ENCODE results near the gene HOXD10.

HOXD10 gene

DNA sequence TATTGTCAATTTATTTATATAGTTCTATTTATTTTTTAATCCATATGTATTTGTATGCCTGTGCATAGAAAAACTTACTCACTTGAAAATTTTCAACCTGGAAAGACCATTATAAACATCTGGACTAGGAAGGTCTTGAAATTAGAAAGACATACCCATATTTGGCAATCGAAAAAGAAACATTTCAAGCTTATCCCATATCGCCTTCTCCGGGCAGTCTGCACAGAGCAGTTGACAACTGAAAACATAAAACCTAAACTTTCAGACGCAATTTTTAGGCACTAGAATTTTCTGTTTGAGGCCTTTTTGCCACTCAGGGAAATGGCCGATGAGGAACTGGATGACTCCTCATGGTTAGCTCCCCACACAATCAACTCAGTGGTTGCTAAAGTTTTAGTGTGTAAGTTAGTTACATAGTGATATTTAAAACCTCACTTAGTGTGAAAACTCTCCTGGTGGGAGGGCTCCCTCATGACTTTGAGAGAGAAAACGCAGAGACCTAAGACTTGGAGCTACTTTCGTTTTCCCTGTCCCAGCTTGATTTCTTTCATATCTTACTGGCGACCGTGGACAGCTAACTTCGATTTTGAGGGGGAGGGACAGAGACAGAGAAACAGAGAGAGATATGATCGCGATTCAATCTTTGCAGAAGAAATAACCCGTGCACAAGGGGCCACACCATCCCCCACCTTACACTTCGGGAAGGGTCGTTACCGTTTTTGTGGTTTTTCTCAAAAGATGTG lies 20.2 kb upstream of the HOXD10 start:
- no peak for DNase-seq (ENCODE audit: low read depth)
- peak overlapping the region; percentile 34 for H3K4me3 ChIP-seq (replicated peaks; ENCODE audit: low read depth, low read length)
- TF ChIP-seq, protein P1, sequence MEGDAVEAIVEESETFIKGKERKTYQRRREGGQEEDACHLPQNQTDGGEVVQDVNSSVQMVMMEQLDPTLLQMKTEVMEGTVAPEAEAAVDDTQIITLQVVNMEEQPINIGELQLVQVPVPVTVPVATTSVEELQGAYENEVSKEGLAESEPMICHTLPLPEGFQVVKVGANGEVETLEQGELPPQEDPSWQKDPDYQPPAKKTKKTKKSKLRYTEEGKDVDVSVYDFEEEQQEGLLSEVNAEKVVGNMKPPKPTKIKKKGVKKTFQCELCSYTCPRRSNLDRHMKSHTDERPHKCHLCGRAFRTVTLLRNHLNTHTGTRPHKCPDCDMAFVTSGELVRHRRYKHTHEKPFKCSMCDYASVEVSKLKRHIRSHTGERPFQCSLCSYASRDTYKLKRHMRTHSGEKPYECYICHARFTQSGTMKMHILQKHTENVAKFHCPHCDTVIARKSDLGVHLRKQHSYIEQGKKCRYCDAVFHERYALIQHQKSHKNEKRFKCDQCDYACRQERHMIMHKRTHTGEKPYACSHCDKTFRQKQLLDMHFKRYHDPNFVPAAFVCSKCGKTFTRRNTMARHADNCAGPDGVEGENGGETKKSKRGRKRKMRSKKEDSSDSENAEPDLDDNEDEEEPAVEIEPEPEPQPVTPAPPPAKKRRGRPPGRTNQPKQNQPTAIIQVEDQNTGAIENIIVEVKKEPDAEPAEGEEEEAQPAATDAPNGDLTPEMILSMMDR (IDR thresholded peaks at IDR 0.05; ENCODE audit: low read length, missing control alignments), result no peak

DNA sequence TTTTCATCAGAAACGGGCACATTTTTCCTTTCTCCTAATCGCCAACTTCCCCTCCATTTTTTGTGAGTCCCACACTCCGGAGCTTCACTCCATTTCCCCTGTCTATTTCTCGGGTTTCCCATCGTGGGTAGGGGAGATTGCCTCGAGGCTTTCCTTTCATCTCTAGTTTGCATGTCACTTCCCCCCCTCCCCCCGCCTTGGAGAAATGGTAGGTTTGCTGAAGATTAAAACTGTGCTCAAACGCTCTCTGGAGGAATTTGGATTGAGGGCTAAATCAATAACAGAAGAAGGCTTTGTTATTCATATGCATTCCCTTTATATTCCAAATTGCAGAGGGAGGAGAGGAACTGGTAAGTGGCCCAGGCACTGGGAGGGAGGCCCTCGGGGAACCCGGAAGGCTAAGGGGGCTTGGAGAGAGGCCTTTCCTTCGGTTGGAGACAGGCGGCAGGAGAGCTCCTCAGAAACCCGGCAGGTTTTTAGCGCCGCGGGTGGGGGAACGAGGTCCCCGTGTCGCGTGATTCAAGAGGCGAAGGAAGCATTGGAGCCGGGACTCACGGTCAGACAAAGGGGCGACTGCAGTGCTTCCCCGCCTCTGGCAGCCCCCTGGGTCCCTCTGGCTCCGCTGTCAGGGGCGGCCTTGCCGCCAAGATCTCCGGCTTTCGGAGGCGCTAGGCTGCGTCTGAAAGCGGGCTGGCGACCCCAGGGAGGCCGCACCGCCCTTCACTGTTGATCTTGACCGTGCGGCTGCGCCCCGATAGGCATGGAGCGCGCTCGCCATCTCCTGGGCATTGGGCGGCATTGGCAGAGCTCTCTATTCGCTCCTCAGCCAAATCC lies 19.4 kb upstream of the HOXD10 start:
- TF ChIP-seq, protein P1 (IDR thresholded peaks at IDR 0.05; ENCODE audit: low read length, missing control alignments), result peak; percentile 82
- H3K4me3 ChIP-seq (replicated peaks; ENCODE audit: low read depth, low read length), result peak overlapping the region; percentile 34
- peak; percentile 63 for DNase-seq (ENCODE audit: low read depth)

DNA sequence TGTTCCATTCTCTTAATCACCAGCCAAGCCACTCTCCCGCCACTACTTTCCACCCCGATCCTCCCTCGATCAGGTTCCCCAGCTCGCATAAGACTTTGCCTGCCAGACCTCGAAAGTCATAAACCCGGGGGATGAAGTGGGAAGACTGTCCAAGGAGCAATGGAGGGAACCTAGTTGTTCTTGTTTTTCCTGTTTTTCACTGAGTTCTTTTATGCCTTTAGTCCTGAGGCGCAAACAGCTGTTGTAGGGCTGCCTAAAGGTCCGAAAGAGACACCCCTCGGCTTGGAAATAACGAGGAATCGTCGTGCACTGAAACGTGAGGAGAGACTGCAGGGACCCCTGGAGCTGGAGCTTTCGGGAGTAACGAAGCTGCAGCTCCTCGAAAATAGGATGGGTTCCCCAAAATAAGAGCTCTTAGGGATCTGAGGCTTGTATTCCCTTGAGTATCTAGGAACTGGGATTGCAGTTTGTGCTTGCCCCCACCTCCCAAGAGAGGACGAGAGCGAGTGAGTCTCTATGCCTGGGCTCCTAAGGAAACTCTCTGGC lies 18.7 kb upstream of the HOXD10 start:
- TF ChIP-seq, protein P1 (IDR thresholded peaks at IDR 0.05; ENCODE audit: low read length, missing control alignments), result no peak
- no peak overlapping the region for H3K4me3 ChIP-seq (replicated peaks; ENCODE audit: low read depth, low read length)

DNA sequence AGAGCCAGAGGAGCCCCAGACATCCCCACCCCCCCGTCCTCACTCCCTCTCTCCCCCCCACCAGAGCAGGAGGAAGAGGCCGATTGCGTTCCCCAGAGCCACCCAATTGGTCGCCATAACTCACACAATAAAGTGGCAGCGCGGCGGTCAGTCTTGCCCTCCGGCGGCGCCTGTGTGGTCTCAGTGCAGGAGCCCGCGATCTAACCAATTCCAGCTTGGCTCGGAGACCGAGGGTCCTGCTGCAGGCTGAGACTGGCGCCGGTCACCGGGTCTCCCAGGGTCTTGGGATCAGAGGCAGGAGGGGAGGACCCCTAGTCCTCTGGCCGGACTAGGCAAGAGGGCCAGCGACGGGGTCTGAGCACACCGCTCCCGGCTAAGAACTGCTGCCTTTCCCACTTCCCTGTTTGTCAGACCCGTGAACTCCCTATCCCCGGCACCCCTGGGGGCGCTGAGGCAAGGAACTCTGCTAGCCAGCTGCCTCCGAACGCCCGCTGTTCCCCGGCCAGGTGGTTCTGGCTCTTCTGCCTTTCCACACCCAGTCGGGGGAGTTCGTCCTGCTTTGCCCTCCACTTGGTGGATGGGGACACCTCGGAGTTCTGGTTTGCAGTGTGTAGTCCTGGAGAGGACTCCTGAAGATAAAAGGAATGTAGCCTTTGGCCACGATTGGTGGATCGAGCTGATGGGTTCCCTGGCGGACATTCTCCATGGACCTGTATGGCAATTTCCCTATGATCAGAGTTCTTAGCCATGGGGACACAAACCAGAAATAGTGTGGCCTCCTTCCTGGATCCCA lies 18.0 kb upstream of the HOXD10 start:
- H3K4me3 ChIP-seq (replicated peaks; ENCODE audit: low read depth, low read length), result no peak overlapping the region
- TF ChIP-seq, protein P1 (IDR thresholded peaks at IDR 0.05; ENCODE audit: low read length, missing control alignments), result no peak
- DNase-seq (ENCODE audit: low read depth), result no peak

More for the DNA sequence above, 18.7 kb upstream of the HOXD10 start:
- DNase-seq (ENCODE audit: low read depth), result no peak

DNA sequence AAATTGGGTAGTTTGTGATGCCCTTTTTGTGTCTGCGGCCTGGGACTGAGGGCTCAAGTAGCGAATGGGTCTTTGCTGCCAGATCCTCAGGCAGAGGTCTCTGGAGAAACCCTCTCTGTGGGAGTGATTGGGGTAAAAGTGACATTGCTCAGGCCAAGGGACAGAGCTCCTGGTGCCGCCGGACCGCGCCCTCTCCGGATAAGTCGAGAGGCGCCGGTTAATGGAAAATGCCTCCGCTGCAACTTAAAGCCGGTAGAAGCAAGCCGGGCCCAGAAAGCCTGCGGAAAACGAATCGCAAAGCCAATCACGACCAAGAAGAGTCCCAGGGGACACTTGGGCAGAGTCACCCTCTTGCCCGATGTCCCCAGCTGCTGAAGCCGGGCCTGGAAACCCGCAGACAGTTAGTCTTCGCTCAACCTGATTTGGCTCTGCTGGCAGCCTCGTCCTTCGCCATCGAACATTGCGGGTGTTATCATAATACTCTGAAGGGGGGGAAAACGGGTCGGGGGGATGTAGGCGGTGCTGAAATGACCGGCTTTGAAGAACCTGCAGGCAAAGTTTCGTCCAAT lies 17.3 kb upstream of the HOXD10 start:
- no peak for DNase-seq (ENCODE audit: low read depth)
- H3K4me3 ChIP-seq (replicated peaks; ENCODE audit: low read depth, low read length), result no peak overlapping the region
- TF ChIP-seq, protein P1 (IDR thresholded peaks at IDR 0.05; ENCODE audit: low read length, missing control alignments), result no peak
